A549 (cell line): Measurements from ENCODE around the gene SLC6A3.

ENCODE experiments used
- CBX2 ChIP-seq: fragments of 200-600 bp; sonication (generic); IDR thresholded peaks from 2 replicates; pipeline ENCODE4 v1.6.1; 2016; ENCODE audit warnings: low read depth, mild to moderate bottlenecking, borderline replicate concordance
- CBX8 ChIP-seq: fragments of 200-600 bp; sonication (generic); IDR thresholded peaks from 2 replicates; pipeline ENCODE4 v1.6.1; 2016
- EHF ChIP-seq: fragments of 250-450 bp; sonication (Bioruptor Pico); IDR thresholded peaks from 2 replicates; pipeline ENCODE4 v1.5.0; 2020; ENCODE audit warnings: mild to moderate bottlenecking
- HOXA7 ChIP-seq: fragments of 250-450 bp; sonication (Bioruptor Pico); IDR thresholded peaks from 2 replicates; pipeline ENCODE4 v1.5.0; 2020; ENCODE audit warnings: mild to moderate bottlenecking, moderate library complexity
- JUNB ChIP-seq: fragments of >200 bp; sonication (Bioruptor Twin); formaldehyde crosslinking; IDR thresholded peaks from 2 replicates; pipeline ENCODE4 v1.6.1; 2016
- KDM1A ChIP-seq: fragments of 200-600 bp; sonication (generic); IDR thresholded peaks from 2 replicates; pipeline ENCODE4 v1.6.1; 2016; ENCODE audit warnings: low read depth, mild to moderate bottlenecking
- MYC ChIP-seq: IDR thresholded peaks from 2 replicates; pipeline ENCODE4 v1.6.1; 2012; ENCODE audit warnings: mild to moderate bottlenecking, inconsistent platforms, low read length, improper control_type of control experiment, borderline replicate concordance
- RAD21 ChIP-seq, 2 experiments: fragments of >200 bp in 1 of 2; sonication (Bioruptor Twin) in 1 of 2; formaldehyde crosslinking in 1 of 2; IDR thresholded peaks in 1 of 2; conservative IDR thresholded peaks in 1 of 2; 2 replicates in 1 of 2; 3 replicates in 1 of 2; pipeline ENCODE4 v1.6.1; 2012 to 2018; ENCODE audit warnings: inconsistent platforms in 1 of 2
- RCOR1 ChIP-seq: fragments of 150-350 bp; IDR thresholded peaks from 2 replicates; pipeline ENCODE4 v1.6.1; 2014; ENCODE audit warnings: antibody characterized with exemption, low read length, low read depth
- REST ChIP-seq: fragments of 200-600 bp; sonication (generic); IDR thresholded peaks from 2 replicates; pipeline ENCODE4 v1.6.1; 2016; ENCODE audit warnings: antibody characterized with exemption, mild to moderate bottlenecking, moderate library complexity
- SMC3 ChIP-seq: fragments of >200 bp; sonication (Bioruptor Twin); formaldehyde crosslinking; IDR thresholded peaks from 3 replicates; pipeline ENCODE4 v1.6.1; 2018; ENCODE audit warnings: inconsistent platforms
- TF ChIP-seq, protein P1 (sequence below): fragments of >200 bp; sonication (Bioruptor Twin); formaldehyde crosslinking; IDR thresholded peaks from 3 replicates; pipeline ENCODE4 v1.5.1; 2016
- TF ChIP-seq, protein P2 (sequence below): IDR thresholded peaks from 2 replicates; pipeline ENCODE4 v1.6.1; 2012
- TF ChIP-seq, protein P3 (sequence below): fragments of 150-350 bp; IDR thresholded peaks from 2 replicates; pipeline ENCODE4 v1.6.1; 2014; ENCODE audit warnings: low read depth, mild to moderate bottlenecking, low read length

GRCh38 chr5:1415626-1416360 lies 29.4 kb downstream of the SLC6A3 start:
- TF ChIP-seq RAD21 (conservative IDR thresholded peaks at IDR 0.05 in 1 of 2, IDR thresholded peaks at IDR 0.05 in 1 of 2), result no peak
- no peak for TF ChIP-seq MYC
- TF ChIP-seq RCOR1, result no peak
- TF ChIP-seq, protein P1, sequence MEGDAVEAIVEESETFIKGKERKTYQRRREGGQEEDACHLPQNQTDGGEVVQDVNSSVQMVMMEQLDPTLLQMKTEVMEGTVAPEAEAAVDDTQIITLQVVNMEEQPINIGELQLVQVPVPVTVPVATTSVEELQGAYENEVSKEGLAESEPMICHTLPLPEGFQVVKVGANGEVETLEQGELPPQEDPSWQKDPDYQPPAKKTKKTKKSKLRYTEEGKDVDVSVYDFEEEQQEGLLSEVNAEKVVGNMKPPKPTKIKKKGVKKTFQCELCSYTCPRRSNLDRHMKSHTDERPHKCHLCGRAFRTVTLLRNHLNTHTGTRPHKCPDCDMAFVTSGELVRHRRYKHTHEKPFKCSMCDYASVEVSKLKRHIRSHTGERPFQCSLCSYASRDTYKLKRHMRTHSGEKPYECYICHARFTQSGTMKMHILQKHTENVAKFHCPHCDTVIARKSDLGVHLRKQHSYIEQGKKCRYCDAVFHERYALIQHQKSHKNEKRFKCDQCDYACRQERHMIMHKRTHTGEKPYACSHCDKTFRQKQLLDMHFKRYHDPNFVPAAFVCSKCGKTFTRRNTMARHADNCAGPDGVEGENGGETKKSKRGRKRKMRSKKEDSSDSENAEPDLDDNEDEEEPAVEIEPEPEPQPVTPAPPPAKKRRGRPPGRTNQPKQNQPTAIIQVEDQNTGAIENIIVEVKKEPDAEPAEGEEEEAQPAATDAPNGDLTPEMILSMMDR, result no peak
- TF ChIP-seq KDM1A, result no peak
- no peak for TF ChIP-seq REST
- TF ChIP-seq, protein P2, sequence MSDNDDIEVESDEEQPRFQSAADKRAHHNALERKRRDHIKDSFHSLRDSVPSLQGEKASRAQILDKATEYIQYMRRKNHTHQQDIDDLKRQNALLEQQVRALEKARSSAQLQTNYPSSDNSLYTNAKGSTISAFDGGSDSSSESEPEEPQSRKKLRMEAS, result no peak
- TF ChIP-seq, protein P3, sequence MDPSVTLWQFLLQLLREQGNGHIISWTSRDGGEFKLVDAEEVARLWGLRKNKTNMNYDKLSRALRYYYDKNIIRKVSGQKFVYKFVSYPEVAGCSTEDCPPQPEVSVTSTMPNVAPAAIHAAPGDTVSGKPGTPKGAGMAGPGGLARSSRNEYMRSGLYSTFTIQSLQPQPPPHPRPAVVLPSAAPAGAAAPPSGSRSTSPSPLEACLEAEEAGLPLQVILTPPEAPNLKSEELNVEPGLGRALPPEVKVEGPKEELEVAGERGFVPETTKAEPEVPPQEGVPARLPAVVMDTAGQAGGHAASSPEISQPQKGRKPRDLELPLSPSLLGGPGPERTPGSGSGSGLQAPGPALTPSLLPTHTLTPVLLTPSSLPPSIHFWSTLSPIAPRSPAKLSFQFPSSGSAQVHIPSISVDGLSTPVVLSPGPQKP, result no peak
- no peak for TF ChIP-seq EHF
- TF ChIP-seq CBX2, result no peak
- TF ChIP-seq HOXA7 (CRISPR knock-in tag), result no peak
- no peak for TF ChIP-seq JUNB
- no peak for TF ChIP-seq CBX8
- no peak for TF ChIP-seq SMC3
